Loucy (cell line): ENCODE data around the gene OTC.

Source experiments
- H2AFZ ChIP-seq: fragments of 200-600 bp; sonication (generic); 2 replicates; pipeline ENCODE4 v1.6.0; 2016; ENCODE audit warnings: antibody characterized with exemption, mild to moderate bottlenecking, low read length, moderate library complexity
- H3F3A ChIP-seq: fragments of 200-600 bp; 2 replicates; pipeline ENCODE4 v1.6.0; 2016; ENCODE audit warnings: antibody characterized with exemption, low read depth, mild to moderate bottlenecking
- H3K27me3 ChIP-seq: fragments of 200-600 bp; sonication (generic); 2 replicates; pipeline ENCODE4 v1.6.1; 2014; ENCODE audit warnings: low read length, mild to moderate bottlenecking; ENCODE audit not compliant: insufficient read depth, poor library complexity, severe bottlenecking
- H3K36me3 ChIP-seq: fragments of 200-600 bp; sonication (generic); 2 replicates; pipeline ENCODE4 v1.6.1; 2016; ENCODE audit warnings: low read length; ENCODE audit not compliant: insufficient read depth
- H3K4me1 ChIP-seq: fragments of 200-600 bp; sonication (generic); 2 replicates; pipeline ENCODE4 v1.5.1; 2014; ENCODE audit warnings: low read length, mild to moderate bottlenecking; ENCODE audit not compliant: insufficient read depth, poor library complexity, severe bottlenecking
- H3K4me2 ChIP-seq: fragments of 200-600 bp; sonication (generic); 2 replicates; pipeline ENCODE4 v1.6.0; 2014; ENCODE audit warnings: antibody characterized with exemption, low read length, low read depth, mild to moderate bottlenecking; ENCODE audit not compliant: poor library complexity, severe bottlenecking
- H3K4me3 ChIP-seq: fragments of 200-600 bp; sonication (generic); 2 replicates; pipeline ENCODE4 v1.5.1; 2014; ENCODE audit warnings: low read length, mild to moderate bottlenecking, mixed read lengths; ENCODE audit not compliant: poor library complexity, severe bottlenecking
- H3K79me2 ChIP-seq: fragments of 200-600 bp; sonication (generic); 2 replicates; pipeline ENCODE4 v1.6.1; 2014; ENCODE audit warnings: low read length; ENCODE audit not compliant: insufficient read depth
- H3K9ac ChIP-seq: fragments of 200-600 bp; sonication (generic); 2 replicates; pipeline ENCODE4 v1.6.0; 2014; ENCODE audit warnings: mild to moderate bottlenecking, low read depth, low read length, moderate library complexity; ENCODE audit not compliant: poor library complexity, severe bottlenecking
- H3K9me2 ChIP-seq: fragments of 200-600 bp; sonication (generic); replicated peaks from 2 replicates; pipeline ENCODE4 v1.6.1; 2016; ENCODE audit warnings: low read depth, low read length, mixed read lengths
- H3K9me3 ChIP-seq: fragments of 200-600 bp; sonication (generic); 2 replicates; pipeline ENCODE4 v1.6.1; 2014; ENCODE audit warnings: mild to moderate bottlenecking, antibody characterized with exemption, low read length, low read depth; ENCODE audit not compliant: insufficient read depth
- H4K20me1 ChIP-seq: fragments of 200-600 bp; sonication (generic); 2 replicates; pipeline ENCODE4 v1.6.0; 2014; ENCODE audit warnings: antibody characterized with exemption, low read length, mild to moderate bottlenecking; ENCODE audit not compliant: insufficient read depth, poor library complexity, severe bottlenecking
- CTCF ChIP-seq: fragments of 200-600 bp; sonication (generic); conservative IDR thresholded peaks from 2 replicates; pipeline ENCODE4 v1.5.1; 2014; ENCODE audit warnings: mild to moderate bottlenecking, antibody characterized with exemption, low read length
- EZH2phosphoT487 ChIP-seq: fragments of 200-600 bp; IDR thresholded peaks from 2 replicates; pipeline ENCODE4 v1.6.1; 2018; ENCODE audit warnings: antibody characterized with exemption, mild to moderate bottlenecking, moderate library complexity, borderline replicate concordance

The OTC gene

GRCh38 chrX:38409289-38409688, 56.9 kb downstream of the OTC start:
- TF ChIP-seq CTCF (no peak), EZH2phosphoT487 (no peak)
- H3K4me2 ChIP-seq, result no peak overlapping the region
- no peaks in the 10 kb centered on the region for H3K9me2 ChIP-seq
- no peaks in the 10 kb centered on the region for H3K27me3 ChIP-seq
- no peak overlapping the region for H3K9ac ChIP-seq
- no peak overlapping the region for H2AFZ ChIP-seq
- H3K4me3 ChIP-seq, result no peak overlapping the region
- no peaks in the 10 kb centered on the region for H3K36me3 ChIP-seq
- H3K4me1 ChIP-seq, result no peaks in the 10 kb centered on the region
- H3K79me2 ChIP-seq, result no peaks in the 10 kb centered on the region
- no peaks in the 10 kb centered on the region for H3K9me3 ChIP-seq
- H4K20me1 ChIP-seq, result no peaks in the 10 kb centered on the region
- H3F3A ChIP-seq, result no peaks in the 10 kb centered on the region

DNA sequence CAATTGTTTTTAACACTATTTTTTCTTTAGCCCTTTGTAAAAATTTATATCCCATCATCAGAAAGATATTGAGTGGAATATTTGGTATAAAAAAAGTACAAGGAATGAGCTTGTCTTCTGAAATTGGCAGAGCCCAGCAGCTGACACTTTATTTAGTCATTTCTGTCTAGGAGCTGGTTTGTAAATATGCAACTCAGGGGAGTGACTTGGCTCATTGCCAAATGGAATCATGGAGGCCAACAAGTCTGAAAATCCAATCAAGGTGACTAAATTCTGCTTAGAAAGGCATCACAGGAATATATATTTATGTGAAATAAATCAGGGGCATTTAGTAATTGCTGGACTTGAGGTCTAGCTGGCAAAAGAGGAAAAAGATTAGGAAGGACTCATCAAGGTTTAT, 74.4 kb downstream of the OTC start:
- Histone ChIP-seq H3K27me3 (no peaks in the 10 kb centered on the region), H3K4me3 (no peak overlapping the region), H4K20me1 (no peaks in the 10 kb centered on the region), H3K36me3 (no peaks in the 10 kb centered on the region), H3K9me3 (no peaks in the 10 kb centered on the region), H3K4me2 (no peak overlapping the region), H3K79me2 (no peaks in the 10 kb centered on the region), H2AFZ (no peak overlapping the region), H3K4me1 (no peaks in the 10 kb centered on the region), H3K9me2 (no peaks in the 10 kb centered on the region), H3F3A (no peaks in the 10 kb centered on the region), H3K9ac (no peak overlapping the region)
- TF ChIP-seq CTCF (no peak), EZH2phosphoT487 (no peak)

GRCh38 chrX:38431525-38431924, 79.1 kb downstream of the OTC start:
- Histone ChIP-seq H3K4me1 (no peaks in the 10 kb centered on the region), H3K4me3 (no peak overlapping the region), H3K9me2 (no peaks in the 10 kb centered on the region), H3K9ac (no peak overlapping the region), H2AFZ (no peak overlapping the region), H3K27me3 (no peaks in the 10 kb centered on the region), H3K79me2 (no peaks in the 10 kb centered on the region), H3K36me3 (no peaks in the 10 kb centered on the region), H3K4me2 (no peak overlapping the region), H4K20me1 (no peaks in the 10 kb centered on the region), H3F3A (no peaks in the 10 kb centered on the region), H3K9me3 (no peaks in the 10 kb centered on the region)
- TF ChIP-seq EZH2phosphoT487, result no peak

DNA sequence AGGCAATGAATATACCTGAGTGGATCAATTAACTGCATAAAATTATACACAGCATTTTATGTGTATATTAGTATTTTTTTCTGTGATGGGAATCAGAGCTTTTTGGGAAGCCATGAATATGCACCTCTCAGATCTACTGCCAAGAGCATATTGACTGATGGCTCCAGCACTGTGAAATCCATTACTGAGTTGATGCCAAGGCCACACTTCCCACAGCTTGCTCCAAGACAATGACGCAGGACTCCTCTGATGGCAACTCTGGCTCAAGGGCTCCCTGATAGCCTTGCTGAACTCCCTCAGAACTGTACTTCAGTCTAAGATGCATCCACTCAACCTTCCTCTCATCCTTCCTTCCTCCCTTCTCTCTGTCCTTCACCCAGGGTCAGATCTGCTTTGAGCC, 82.7 kb downstream of the OTC start:
- Histone ChIP-seq H3K9me3 (no peaks in the 10 kb centered on the region), H4K20me1 (no peaks in the 10 kb centered on the region), H3K27me3 (no peaks in the 10 kb centered on the region), H3K9me2 (no peaks in the 10 kb centered on the region), H3K4me3 (no peak overlapping the region), H3K4me1 (no peaks in the 10 kb centered on the region), H3K4me2 (no peak overlapping the region), H2AFZ (no peak overlapping the region), H3K36me3 (no peaks in the 10 kb centered on the region), H3K9ac (no peak overlapping the region), H3F3A (no peaks in the 10 kb centered on the region), H3K79me2 (no peaks in the 10 kb centered on the region)
- no peak for TF ChIP-seq CTCF
- TF ChIP-seq EZH2phosphoT487, result no peak
